ENCODE measurements around the gene CCDC51. TPM values are rescaled to one million over a fixed set of nuclear protein-coding genes. Genes with fewer than 3 reads are reported as not detected.

CCDC51 gene
- total RNA-seq, 1 donor from 2014 or later = 22.0 TPM

DNA sequence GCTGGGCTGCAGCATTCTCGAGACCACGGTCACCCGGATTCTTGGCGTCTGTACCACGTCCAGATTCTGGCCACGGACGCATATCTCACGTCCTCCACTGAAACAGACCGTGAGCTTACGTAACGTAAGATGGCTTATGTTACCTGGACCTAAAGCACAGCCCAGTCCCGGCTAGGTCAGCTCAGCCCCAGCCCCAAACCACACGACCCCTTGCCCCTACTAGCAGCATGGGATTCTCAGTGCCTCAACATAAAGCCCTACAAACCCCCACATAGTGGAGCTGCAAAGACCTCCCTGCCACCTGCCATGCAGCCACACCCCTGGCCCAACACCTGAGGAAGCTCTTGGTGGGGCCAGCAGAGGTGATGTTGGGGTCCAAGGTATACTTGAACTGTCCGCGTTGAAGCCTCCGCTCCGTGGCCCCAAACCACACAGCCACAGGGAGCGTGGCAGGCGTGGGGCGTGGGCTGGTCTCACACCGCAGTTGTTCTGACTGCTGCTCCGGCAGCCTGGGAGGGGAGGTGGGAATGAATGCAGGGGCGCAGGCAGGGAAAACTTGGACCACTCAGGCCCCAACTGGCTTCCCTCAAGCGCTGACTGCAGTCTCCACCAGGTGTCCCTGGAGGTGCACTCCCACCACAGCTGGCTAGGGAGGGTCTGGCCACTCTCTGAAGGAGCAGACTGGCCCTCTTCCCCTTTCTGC lies 24.5 kb downstream of the CCDC51 start:
- peak; percentile 23 for TF ChIP-seq CTCF (conservative IDR thresholded peaks at IDR 0.05; ENCODE audit: low read depth, low read length)
- no peak overlapping the region for H3K4me3 ChIP-seq (ENCODE audit: low read depth, low read length)
- no peak for DNase-seq (ENCODE audit: low read depth)

DNA sequence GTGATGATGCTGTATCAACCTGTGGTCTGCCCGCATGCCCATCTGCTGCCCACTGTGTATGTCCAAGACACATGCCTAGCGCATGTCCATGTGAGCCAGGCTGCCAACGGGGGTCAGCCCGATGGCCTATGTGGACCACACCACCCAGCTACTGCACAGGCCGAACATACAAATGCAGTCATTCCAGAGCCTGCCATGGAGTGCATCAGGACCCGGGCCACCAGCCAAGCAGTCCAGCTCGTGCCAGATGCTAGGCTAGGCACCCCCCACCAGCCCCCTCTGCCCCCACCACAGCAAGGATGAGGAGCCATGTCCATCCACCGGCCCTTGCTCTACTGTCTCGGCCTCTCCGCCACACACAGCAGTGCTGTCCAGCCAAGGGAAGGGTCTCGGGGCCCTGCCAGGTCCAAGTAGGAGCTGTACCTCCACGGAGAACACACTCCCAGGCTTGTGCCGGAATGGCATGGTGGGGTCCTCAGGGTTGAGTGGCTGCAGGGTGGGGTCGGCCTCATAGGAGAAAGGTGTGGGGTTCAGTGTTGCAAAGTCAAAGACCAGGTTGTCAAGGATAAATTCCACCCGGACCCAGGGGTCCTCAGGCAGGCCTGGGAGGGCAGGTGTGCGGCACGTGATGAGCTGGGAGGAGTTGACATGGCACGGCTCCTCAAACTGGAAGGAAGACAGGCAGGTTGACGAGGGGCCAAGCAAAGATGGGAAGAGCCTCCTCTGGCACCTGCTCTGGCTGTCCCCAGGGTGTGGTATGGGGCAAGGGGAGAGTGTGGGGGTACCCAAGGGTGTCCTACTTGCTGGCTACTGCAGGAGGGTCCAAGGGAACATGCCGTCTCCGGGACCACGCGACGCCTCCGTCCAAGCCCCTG lies 25.3 kb downstream of the CCDC51 start:
- DNase-seq (ENCODE audit: low read depth) = no peak
- H3K4me3 ChIP-seq (ENCODE audit: low read depth, low read length) = no peak overlapping the region
- TF ChIP-seq CTCF (conservative IDR thresholded peaks at IDR 0.05; ENCODE audit: low read depth, low read length) = no peak

GRCh38 chr3:48413611-48414010 lies 26.3 kb downstream of the CCDC51 start:
- no peak for DNase-seq (ENCODE audit: low read depth)
- TF ChIP-seq CTCF (conservative IDR thresholded peaks at IDR 0.05; ENCODE audit: low read depth, low read length) = no peak
- H3K4me3 ChIP-seq (ENCODE audit: low read depth, low read length) = no peak overlapping the region

- no peak for TF ChIP-seq CTCF (conservative IDR thresholded peaks at IDR 0.05; ENCODE audit: low read depth, low read length)
- DNase-seq (ENCODE audit: low read depth) = no peak
Measured at GRCh38 chr3:48413086-48413485, 26.8 kb downstream of the CCDC51 start.

DNA sequence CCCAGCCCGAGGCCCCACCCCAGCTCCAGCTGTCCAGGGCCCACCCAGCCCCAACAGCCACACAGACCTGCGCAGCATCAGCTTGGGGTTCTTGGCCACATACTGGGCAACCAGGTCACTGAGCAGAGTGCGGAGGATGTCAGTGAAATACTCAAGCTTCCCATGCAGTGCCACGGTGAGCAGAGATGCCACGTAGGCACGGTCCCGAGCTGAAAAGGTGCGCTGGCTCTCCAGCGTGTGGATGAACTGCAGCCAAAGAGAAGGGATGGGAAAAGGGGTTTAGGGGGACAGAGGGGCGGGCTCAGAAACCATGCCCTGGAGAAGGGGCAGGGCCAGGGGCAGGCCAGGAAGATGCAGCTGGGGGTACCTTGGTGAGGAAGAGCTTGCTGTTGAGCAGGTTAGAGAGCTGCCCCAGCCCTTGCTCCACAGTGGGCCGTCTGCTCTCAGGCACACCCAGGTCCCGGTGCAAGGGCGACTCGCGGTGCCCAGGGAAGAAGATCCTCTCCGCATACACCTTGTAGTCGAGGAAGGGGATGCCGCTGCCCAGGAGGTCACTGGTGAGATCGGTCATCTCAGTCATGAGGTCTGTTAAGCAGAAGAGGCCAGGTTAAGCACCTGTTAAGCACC lies 27.4 kb downstream of the CCDC51 start:
- no peak for TF ChIP-seq CTCF (conservative IDR thresholded peaks at IDR 0.05; ENCODE audit: low read depth, low read length)
- no peak overlapping the region for H3K4me3 ChIP-seq (ENCODE audit: low read depth, low read length)
- no peak for DNase-seq (ENCODE audit: low read depth)

More at GRCh38 chr3:48413086-48413485, 26.8 kb downstream of the CCDC51 start:
- no peak overlapping the region for H3K4me3 ChIP-seq (ENCODE audit: low read depth, low read length)

DNA sequence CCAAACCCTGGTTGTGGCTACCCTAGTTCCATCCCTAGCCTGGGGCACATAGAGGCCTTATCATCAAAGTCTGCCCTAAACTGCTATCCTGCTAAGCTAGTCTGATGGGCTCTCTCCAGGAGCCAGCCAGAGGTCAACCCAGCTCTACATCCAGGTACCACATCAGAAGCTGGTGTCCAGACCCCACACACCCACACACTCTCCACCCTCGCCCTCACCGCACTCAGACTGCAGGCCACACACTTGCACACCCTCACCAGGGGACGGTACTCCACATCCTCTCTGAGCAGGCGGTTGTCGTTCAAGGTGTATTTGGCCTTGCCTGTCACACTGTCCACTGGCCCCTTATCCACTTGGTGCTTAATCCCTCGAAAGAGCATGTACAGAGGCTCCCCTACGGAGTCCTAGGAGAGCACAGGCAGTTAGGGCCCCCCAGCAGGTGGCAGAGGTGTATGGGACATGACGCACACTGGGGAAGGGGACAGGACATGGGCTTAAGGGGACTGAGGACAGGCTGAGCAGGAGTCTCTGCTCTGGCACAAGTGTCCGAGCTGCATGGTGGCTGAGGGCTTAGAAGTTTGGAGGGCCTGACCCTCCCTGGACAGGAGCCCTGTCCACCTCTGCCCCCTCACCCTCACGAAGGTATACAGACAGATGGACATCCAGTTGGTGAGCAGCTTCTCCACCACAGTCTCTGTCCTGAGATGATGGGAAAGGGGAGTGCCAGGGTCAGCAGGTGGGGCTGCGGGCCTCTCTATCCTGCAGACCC lies 28.1 kb downstream of the CCDC51 start:
- no peak overlapping the region for H3K4me3 ChIP-seq (ENCODE audit: low read depth, low read length)
- no peak for TF ChIP-seq CTCF (conservative IDR thresholded peaks at IDR 0.05; ENCODE audit: low read depth, low read length)
- no peak for DNase-seq (ENCODE audit: low read depth)
